Measurements from ENCODE around the gene IDH1. TPM values are rescaled to one million over a fixed set of nuclear protein-coding genes. Genes with fewer than 3 reads are reported as not detected.

The IDH1 gene
- total and polyA plus RNA-seq, 10 of the 15 experiments (the other 5 are each of a cell fraction or from before 2014, with no cell fraction given) = 39.0 to 114 (median 55.0) TPM

DNA sequence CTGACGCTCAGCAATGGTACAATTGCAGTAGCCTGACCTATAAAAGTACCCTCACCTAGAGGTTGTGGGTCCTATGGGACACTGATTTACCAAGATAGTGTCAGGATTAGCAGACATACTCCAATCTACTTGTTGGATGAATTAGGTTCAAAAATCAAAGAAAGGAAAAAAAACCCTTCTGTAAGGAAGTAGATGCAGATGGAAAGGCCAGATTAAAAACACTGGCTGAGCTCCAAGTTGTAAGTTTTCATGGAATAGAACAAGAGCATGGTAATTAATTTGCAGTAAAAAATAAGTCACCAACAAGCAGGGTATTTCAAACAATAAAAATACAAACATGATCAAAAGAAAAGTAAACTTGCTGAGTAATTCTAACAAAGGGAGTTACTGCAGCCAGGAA is 26.4 kb downstream of the IDH1 start:
- ChIA-PET CTCF (interaction anchor here (1.0 kb wide), 1 partner anchor 53 kb away, joined by 3 read pairs; no protein-coding TSS in a partner anchor), RAD21 (ENCODE audit: unreplicated experiment) (no interaction called here), SMC1A (ENCODE audit: uncharacterized antibody, unreplicated experiment) (interaction anchor here (0.6 to 0.7 kb wide), 3 partner anchors 26 to 53 kb away, joined by 3 to 5 read pairs (median 3); no protein-coding TSS in a partner anchor), POLR2A (no interaction called here)
- H3K4me2 ChIP-seq (ENCODE audit: control insufficient read depth, insufficient read depth) = no peak overlapping the region
- H3K36me3 ChIP-seq (ENCODE audit: control insufficient read depth in 2 of 2, insufficient read depth in 2 of 2, low read length in 1 of 2) = no peaks in the 10 kb centered on the region
- WGBS (ENCODE audit: insufficient coverage, insufficient replicate concordance, low lambda C conversion rate, missing lambda C conversion rate) = 0% methylated on average over 1 of the region's 1 CpG
- no peaks in the 10 kb centered on the region for H4K20me1 ChIP-seq (ENCODE audit: control insufficient read depth, insufficient read depth)
- ATAC-seq (no peak; the same call in 2 of the 3 replicates), FAIRE-seq (no peak), DNase-seq (ENCODE audit: low read depth, low spot score) (no peak)
- intact Hi-C loops (cut with micrococcal nuclease; ENCODE audit: unreplicated experiment) (no loop called here), in situ Hi-C loops (cut with MboI) (no loop called here)
- H2AFZ ChIP-seq (ENCODE audit: control insufficient read depth, low read depth, low read length) = no peak overlapping the region
- no peaks in the 10 kb centered on the region for H3K4me1 ChIP-seq (ENCODE audit: control insufficient read depth, insufficient read depth, low read length)
- TF ChIP-seq MEF2B (IDR thresholded peaks at IDR 0.05; ENCODE audit: partially characterized antibody, poor library complexity, severe bottlenecking) = no peak
- TF ChIP-seq STAT1 (conservative IDR thresholded peaks at IDR 0.05) = no peak
- no peak for TF ChIP-seq ZNF274 (IDR thresholded peaks at IDR 0.05; ENCODE audit: insufficient read depth, insufficient read length)
- TF ChIP-seq, protein P1, sequence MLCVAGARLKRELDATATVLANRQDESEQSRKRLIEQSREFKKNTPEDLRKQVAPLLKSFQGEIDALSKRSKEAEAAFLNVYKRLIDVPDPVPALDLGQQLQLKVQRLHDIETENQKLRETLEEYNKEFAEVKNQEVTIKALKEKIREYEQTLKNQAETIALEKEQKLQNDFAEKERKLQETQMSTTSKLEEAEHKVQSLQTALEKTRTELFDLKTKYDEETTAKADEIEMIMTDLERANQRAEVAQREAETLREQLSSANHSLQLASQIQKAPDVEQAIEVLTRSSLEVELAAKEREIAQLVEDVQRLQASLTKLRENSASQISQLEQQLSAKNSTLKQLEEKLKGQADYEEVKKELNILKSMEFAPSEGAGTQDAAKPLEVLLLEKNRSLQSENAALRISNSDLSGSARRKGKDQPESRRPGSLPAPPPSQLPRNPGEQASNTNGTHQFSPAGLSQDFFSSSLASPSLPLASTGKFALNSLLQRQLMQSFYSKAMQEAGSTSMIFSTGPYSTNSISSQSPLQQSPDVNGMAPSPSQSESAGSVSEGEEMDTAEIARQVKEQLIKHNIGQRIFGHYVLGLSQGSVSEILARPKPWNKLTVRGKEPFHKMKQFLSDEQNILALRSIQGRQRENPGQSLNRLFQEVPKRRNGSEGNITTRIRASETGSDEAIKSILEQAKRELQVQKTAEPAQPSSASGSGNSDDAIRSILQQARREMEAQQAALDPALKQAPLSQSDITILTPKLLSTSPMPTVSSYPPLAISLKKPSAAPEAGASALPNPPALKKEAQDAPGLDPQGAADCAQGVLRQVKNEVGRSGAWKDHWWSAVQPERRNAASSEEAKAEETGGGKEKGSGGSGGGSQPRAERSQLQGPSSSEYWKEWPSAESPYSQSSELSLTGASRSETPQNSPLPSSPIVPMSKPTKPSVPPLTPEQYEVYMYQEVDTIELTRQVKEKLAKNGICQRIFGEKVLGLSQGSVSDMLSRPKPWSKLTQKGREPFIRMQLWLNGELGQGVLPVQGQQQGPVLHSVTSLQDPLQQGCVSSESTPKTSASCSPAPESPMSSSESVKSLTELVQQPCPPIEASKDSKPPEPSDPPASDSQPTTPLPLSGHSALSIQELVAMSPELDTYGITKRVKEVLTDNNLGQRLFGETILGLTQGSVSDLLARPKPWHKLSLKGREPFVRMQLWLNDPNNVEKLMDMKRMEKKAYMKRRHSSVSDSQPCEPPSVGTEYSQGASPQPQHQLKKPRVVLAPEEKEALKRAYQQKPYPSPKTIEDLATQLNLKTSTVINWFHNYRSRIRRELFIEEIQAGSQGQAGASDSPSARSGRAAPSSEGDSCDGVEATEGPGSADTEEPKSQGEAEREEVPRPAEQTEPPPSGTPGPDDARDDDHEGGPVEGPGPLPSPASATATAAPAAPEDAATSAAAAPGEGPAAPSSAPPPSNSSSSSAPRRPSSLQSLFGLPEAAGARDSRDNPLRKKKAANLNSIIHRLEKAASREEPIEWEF (IDR thresholded peaks at IDR 0.05; ENCODE audit: insufficient replicate concordance, low read depth, low read length) = no peak
- no peak for TF ChIP-seq CEBPB (IDR thresholded peaks at IDR 0.05; ENCODE audit: borderline replicate concordance in 1 of 2, low read depth in 2 of 2, low read length in 2 of 2)
- no peak for TF ChIP-seq IKZF1 (conservative IDR thresholded peaks at IDR 0.05)
- no peak for TF ChIP-seq RAD51 (IDR thresholded peaks at IDR 0.05)
- TF ChIP-seq, protein P2, sequence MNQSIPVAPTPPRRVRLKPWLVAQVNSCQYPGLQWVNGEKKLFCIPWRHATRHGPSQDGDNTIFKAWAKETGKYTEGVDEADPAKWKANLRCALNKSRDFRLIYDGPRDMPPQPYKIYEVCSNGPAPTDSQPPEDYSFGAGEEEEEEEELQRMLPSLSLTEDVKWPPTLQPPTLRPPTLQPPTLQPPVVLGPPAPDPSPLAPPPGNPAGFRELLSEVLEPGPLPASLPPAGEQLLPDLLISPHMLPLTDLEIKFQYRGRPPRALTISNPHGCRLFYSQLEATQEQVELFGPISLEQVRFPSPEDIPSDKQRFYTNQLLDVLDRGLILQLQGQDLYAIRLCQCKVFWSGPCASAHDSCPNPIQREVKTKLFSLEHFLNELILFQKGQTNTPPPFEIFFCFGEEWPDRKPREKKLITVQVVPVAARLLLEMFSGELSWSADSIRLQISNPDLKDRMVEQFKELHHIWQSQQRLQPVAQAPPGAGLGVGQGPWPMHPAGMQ (IDR thresholded peaks at IDR 0.05; ENCODE audit: borderline replicate concordance) = no peak
- TF ChIP-seq HCFC1 (IDR thresholded peaks at IDR 0.05; ENCODE audit: low read length) = no peak
- TF ChIP-seq, protein P3, sequence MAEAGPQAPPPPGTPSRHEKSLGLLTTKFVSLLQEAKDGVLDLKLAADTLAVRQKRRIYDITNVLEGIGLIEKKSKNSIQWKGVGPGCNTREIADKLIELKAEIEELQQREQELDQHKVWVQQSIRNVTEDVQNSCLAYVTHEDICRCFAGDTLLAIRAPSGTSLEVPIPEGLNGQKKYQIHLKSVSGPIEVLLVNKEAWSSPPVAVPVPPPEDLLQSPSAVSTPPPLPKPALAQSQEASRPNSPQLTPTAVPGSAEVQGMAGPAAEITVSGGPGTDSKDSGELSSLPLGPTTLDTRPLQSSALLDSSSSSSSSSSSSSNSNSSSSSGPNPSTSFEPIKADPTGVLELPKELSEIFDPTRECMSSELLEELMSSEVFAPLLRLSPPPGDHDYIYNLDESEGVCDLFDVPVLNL (IDR thresholded peaks at IDR 0.05; ENCODE audit: low read depth, low read length) = no peak
- TF ChIP-seq, protein P4, sequence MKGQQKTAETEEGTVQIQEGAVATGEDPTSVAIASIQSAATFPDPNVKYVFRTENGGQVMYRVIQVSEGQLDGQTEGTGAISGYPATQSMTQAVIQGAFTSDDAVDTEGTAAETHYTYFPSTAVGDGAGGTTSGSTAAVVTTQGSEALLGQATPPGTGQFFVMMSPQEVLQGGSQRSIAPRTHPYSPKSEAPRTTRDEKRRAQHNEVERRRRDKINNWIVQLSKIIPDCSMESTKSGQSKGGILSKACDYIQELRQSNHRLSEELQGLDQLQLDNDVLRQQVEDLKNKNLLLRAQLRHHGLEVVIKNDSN (IDR thresholded peaks at IDR 0.05; ENCODE audit: borderline replicate concordance, extremely low read length, insufficient read depth, low read depth, low read length) = no peak
- TF ChIP-seq KLF5 (IDR thresholded peaks at IDR 0.05; ENCODE audit: partially characterized antibody) = no peak
- TF ChIP-seq, protein P5, sequence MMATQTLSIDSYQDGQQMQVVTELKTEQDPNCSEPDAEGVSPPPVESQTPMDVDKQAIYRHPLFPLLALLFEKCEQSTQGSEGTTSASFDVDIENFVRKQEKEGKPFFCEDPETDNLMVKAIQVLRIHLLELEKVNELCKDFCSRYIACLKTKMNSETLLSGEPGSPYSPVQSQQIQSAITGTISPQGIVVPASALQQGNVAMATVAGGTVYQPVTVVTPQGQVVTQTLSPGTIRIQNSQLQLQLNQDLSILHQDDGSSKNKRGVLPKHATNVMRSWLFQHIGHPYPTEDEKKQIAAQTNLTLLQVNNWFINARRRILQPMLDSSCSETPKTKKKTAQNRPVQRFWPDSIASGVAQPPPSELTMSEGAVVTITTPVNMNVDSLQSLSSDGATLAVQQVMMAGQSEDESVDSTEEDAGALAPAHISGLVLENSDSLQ (IDR thresholded peaks at IDR 0.05) = no peak
- TF ChIP-seq CHD1 (IDR thresholded peaks at IDR 0.05; ENCODE audit: low read depth, low read length) = no peak
- no peak for TF ChIP-seq ATF7 (IDR thresholded peaks at IDR 0.05; ENCODE audit: low read depth)
- no peak for TF ChIP-seq ZNF217 (IDR thresholded peaks at IDR 0.05)
- H3K9ac ChIP-seq (ENCODE audit: control insufficient read depth, insufficient read depth, low read length) = no peak overlapping the region
- BruUV-seq (replicated peaks) = no TSS peak
- H3K27me3 ChIP-seq (replicated peaks in 1 of 2; ENCODE audit: control insufficient read depth in 2 of 2, insufficient read depth in 2 of 2, low read length in 1 of 2) = no peaks in the 10 kb centered on the region
- no peak overlapping the region for H3K27ac ChIP-seq (ENCODE audit: control insufficient read depth, insufficient read depth)
- H3K79me2 ChIP-seq (ENCODE audit: control insufficient read depth, insufficient read depth, low read length) = no peaks in the 10 kb centered on the region
- no peak overlapping the region for H3K4me3 ChIP-seq
- 0 out of 3 replicates have a peak, but pooled peaks cover 2% of the 10 kb centered on the region for H3K9me3 ChIP-seq (replicated peaks; ENCODE audit: control insufficient read depth, insufficient read depth, low read length)
